Hepatocyte (in vitro differentiated cells): Measurements from ENCODE around the gene CCL3. TPM values are rescaled to one million over a fixed set of nuclear protein-coding genes. Genes with fewer than 3 reads are reported as not detected.

Source experiments
- DNase-seq: peaks from one replicate; pipeline ENCODE4 v3.0.0-alpha.2; 2016; ENCODE audit warnings: low spot score
- H2AFZ ChIP-seq: fragments of 200-600 bp; sonication (generic); 2 replicates; pipeline ENCODE4 v1.6.0; 2016; ENCODE audit warnings: antibody characterized with exemption, mild to moderate bottlenecking
- H3K27ac ChIP-seq: fragments of 200-600 bp; sonication (generic); 2 replicates; pipeline ENCODE4 v1.5.1; 2016; ENCODE audit warnings: mild to moderate bottlenecking
- H3K27me3 ChIP-seq: fragments of 200-600 bp; sonication (generic); 2 replicates; pipeline ENCODE4 v1.6.1; 2016
- H3K36me3 ChIP-seq: fragments of 200-600 bp; sonication (generic); replicated peaks from 2 replicates; pipeline ENCODE4 v1.5.1; 2016; ENCODE audit warnings: low read depth; ENCODE audit not compliant: insufficient read depth
- H3K4me1 ChIP-seq: fragments of 200-600 bp; sonication (generic); 2 replicates; pipeline ENCODE4 v1.5.1; 2016; ENCODE audit warnings: mild to moderate bottlenecking, moderate library complexity; ENCODE audit not compliant: insufficient read depth
- H3K4me2 ChIP-seq: fragments of 200-600 bp; sonication (generic); 2 replicates; pipeline ENCODE4 v1.6.0; 2016
- H3K4me3 ChIP-seq: fragments of 200-600 bp; sonication (generic); 2 replicates; pipeline ENCODE4 v1.5.1; 2016; ENCODE audit warnings: mild to moderate bottlenecking
- H3K79me2 ChIP-seq: fragments of 200-600 bp; sonication (generic); 2 replicates; pipeline ENCODE4 v1.6.0; 2017; ENCODE audit warnings: mild to moderate bottlenecking
- H3K9me2 ChIP-seq: fragments of 200-600 bp; sonication (generic); replicated peaks from 2 replicates; pipeline ENCODE4 v1.6.0; 2017; ENCODE audit warnings: mild to moderate bottlenecking; ENCODE audit not compliant: insufficient read depth
- H3K9me3 ChIP-seq: fragments of 200-600 bp; sonication (generic); 2 replicates; pipeline ENCODE4 v1.5.1; 2016; ENCODE audit warnings: low read depth, mild to moderate bottlenecking
- H4K20me1 ChIP-seq: fragments of 200-600 bp; sonication (generic); 2 replicates; pipeline ENCODE4 v1.6.0; 2016; ENCODE audit warnings: mild to moderate bottlenecking; ENCODE audit not compliant: insufficient read depth, poor library complexity, severe bottlenecking
- EZH2 ChIP-seq: fragments of 200-600 bp; sonication (generic); IDR thresholded peaks from 2 replicates; pipeline ENCODE4 v1.6.1; 2016; ENCODE audit warnings: antibody characterized with exemption, mild to moderate bottlenecking, borderline replicate concordance
- EZH2phosphoT487 ChIP-seq: fragments of 200-600 bp; sonication (generic); IDR thresholded peaks from one replicate; pipeline ENCODE4 v1.6.1; 2018; ENCODE audit warnings: antibody characterized with exemption, mild to moderate bottlenecking, low read depth, moderate library complexity; ENCODE audit not compliant: unreplicated experiment, severe bottlenecking
- WGBS: methylation state at CpG from one replicate; pipeline ENCODE4 v1.1.6; 2016; ENCODE audit warnings: low lambda C conversion rate; ENCODE audit errors: missing lambda C conversion rate; 5-methylcytosine and 5-hydroxymethylcytosine counted together
- polyA plus RNA-seq: library from polyadenylated mRNA; unstranded; fragments of >200 nt; fragmentation: Nextera tagmentation; extraction: Ambion mirVana; gene quantifications from 2 replicates; pipeline ENCODE4 v1.2.1, GENCODE V29; 2016
- small RNA-seq: library from RNA; depleted of rRNA; stranded (forward); fragments of <200 nt; gene quantifications from one replicate; pipeline ENCODE3, GENCODE V24; 2014
- total RNA-seq: library from RNA; depleted of rRNA; stranded (reverse); fragments of >200 nt; gene quantifications from 2 replicates; pipeline ENCODE4 v1.2.3, GENCODE V29; 2014
- TF ChIP-seq, protein P1 (sequence below): fragments of 200-600 bp; sonication (generic); IDR thresholded peaks from 2 replicates; pipeline ENCODE4 v1.5.1; 2016; ENCODE audit warnings: antibody characterized with exemption, mild to moderate bottlenecking; ENCODE audit not compliant: poor library complexity

Gene CCL3
- total and polyA plus RNA-seq, 2 experiments from 2014 or later: 12.7 to 22.2 TPM

GRCh38 chr17:36055171-36055570 lies 34.8 kb downstream of the CCL3 start:
- H3K9me2 ChIP-seq: no peaks in the 10 kb centered on the region
- no peaks in the 10 kb centered on the region for H3K9me3 ChIP-seq
- H3K79me2 ChIP-seq: no peaks in the 10 kb centered on the region
- TF ChIP-seq EZH2phosphoT487 (no peak), EZH2 (no peak)
- TF ChIP-seq, protein P1, sequence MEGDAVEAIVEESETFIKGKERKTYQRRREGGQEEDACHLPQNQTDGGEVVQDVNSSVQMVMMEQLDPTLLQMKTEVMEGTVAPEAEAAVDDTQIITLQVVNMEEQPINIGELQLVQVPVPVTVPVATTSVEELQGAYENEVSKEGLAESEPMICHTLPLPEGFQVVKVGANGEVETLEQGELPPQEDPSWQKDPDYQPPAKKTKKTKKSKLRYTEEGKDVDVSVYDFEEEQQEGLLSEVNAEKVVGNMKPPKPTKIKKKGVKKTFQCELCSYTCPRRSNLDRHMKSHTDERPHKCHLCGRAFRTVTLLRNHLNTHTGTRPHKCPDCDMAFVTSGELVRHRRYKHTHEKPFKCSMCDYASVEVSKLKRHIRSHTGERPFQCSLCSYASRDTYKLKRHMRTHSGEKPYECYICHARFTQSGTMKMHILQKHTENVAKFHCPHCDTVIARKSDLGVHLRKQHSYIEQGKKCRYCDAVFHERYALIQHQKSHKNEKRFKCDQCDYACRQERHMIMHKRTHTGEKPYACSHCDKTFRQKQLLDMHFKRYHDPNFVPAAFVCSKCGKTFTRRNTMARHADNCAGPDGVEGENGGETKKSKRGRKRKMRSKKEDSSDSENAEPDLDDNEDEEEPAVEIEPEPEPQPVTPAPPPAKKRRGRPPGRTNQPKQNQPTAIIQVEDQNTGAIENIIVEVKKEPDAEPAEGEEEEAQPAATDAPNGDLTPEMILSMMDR: no peak
- H3K27me3 ChIP-seq: no peaks in the 10 kb centered on the region
- H2AFZ ChIP-seq: no peak overlapping the region
- H3K27ac ChIP-seq: no peak overlapping the region
- H4K20me1 ChIP-seq: no peaks in the 10 kb centered on the region
- no peaks in the 10 kb centered on the region for H3K36me3 ChIP-seq
- DNase-seq: no peak
- no peak overlapping the region for H3K4me2 ChIP-seq
- WGBS: 90% methylated on average over 2 of the region's 2 CpGs
- H3K4me1 ChIP-seq: no peaks in the 10 kb centered on the region
- H3K4me3 ChIP-seq: no peak overlapping the region

GRCh38 chr17:36049643-36050042 lies 40.3 kb downstream of the CCL3 start:
- H3K4me2 ChIP-seq: no peak overlapping the region
- H3K4me1 ChIP-seq: no peaks in the 10 kb centered on the region
- H3K27ac ChIP-seq: no peak overlapping the region
- no peaks in the 10 kb centered on the region for H3K9me3 ChIP-seq
- H3K36me3 ChIP-seq: no peaks in the 10 kb centered on the region
- H3K27me3 ChIP-seq: no peaks in the 10 kb centered on the region
- H3K79me2 ChIP-seq: no peaks in the 10 kb centered on the region
- no peaks in the 10 kb centered on the region for H4K20me1 ChIP-seq
- no peak for TF ChIP-seq EZH2
- TF ChIP-seq, protein P1: no peak
- no peak for TF ChIP-seq EZH2phosphoT487
- 95% methylated on average over 2 of the region's 2 CpGs for WGBS
- no peaks in the 10 kb centered on the region for H3K9me2 ChIP-seq
- H2AFZ ChIP-seq: no peak overlapping the region
- DNase-seq: no peak
- no peak overlapping the region for H3K4me3 ChIP-seq

- Histone ChIP-seq H3K36me3 (no peaks in the 10 kb centered on the region), H3K4me3 (no peak overlapping the region)
- TF ChIP-seq, protein P1: no peak
- TF ChIP-seq EZH2 (no peak), EZH2phosphoT487 (no peak)
These were observed 41.9 kb downstream of the CCL3 start for GRCh38 chr17:36048066-36048465.

More at GRCh38 chr17:36048066-36048465, 41.9 kb downstream of the CCL3 start:
- H3K4me2 ChIP-seq: no peak overlapping the region
- no peaks in the 10 kb centered on the region for H3K9me2 ChIP-seq
- no peaks in the 10 kb centered on the region for H3K79me2 ChIP-seq
- 77% methylated on average over 2 of the region's 2 CpGs for WGBS
- no peaks in the 10 kb centered on the region for H4K20me1 ChIP-seq
- H3K27me3 ChIP-seq: no peaks in the 10 kb centered on the region
- H3K27ac ChIP-seq: no peak overlapping the region
- no peak for DNase-seq
- no peak overlapping the region for H2AFZ ChIP-seq
- no peaks in the 10 kb centered on the region for H3K4me1 ChIP-seq
- H3K9me3 ChIP-seq: no peaks in the 10 kb centered on the region

Small RNA genes lying within 50 kb of the gene (small RNA-seq; reads per million reads assigned to genes)
- not detected for gene RN7SL301P

Other genes starting within 250 kb of the CCL3 start
- gene HEATR9, start 221.3 kb downstream of the CCL3 start, total RNA-seq: not detected in 2 replicates
- not detected in 2 replicates for gene HEATR9, start 221.3 kb downstream of the CCL3 start, polyA plus RNA-seq
- gene CCL5, start 209.8 kb downstream of the CCL3 start, total RNA-seq: 0.72 and 1.4 TPM in 2 replicates
- gene CCL5, start 209.8 kb downstream of the CCL3 start, polyA plus RNA-seq: 0.54 and 1.1 TPM in 2 replicates
- 0.80 and 0.87 TPM in 2 replicates for gene RDM1, start 159.4 kb downstream of the CCL3 start, total RNA-seq
- 2.1 TPM in 1 of 2 replicates, not detected in the other for gene RDM1, start 159.4 kb downstream of the CCL3 start, polyA plus RNA-seq
- not detected in 2 replicates for gene LYZL6, start 146.4 kb downstream of the CCL3 start, total RNA-seq
- not detected in 2 replicates for gene LYZL6, start 146.4 kb downstream of the CCL3 start, polyA plus RNA-seq
- gene CCL16, start 108.6 kb downstream of the CCL3 start, total RNA-seq: not detected in 2 replicates
- gene CCL16, start 108.6 kb downstream of the CCL3 start, polyA plus RNA-seq: not detected in 2 replicates
- gene CCL14, start 103.4 kb downstream of the CCL3 start, total RNA-seq: 0.27 and 1.5 TPM in 2 replicates
- 0.56 and 1.7 TPM in 2 replicates for gene CCL14, start 103.4 kb downstream of the CCL3 start, polyA plus RNA-seq
- gene CCL15, start 88.6 kb downstream of the CCL3 start, total RNA-seq: 32.0 and 40.1 TPM in 2 replicates
- 39.0 and 42.2 TPM in 2 replicates for gene CCL15, start 88.6 kb downstream of the CCL3 start, polyA plus RNA-seq
- gene CCL23, start 72.2 kb downstream of the CCL3 start, total RNA-seq: not detected in 2 replicates
- not detected in 2 replicates for gene CCL23, start 72.2 kb downstream of the CCL3 start, polyA plus RNA-seq
- gene CCL18, start 25.9 kb downstream of the CCL3 start, total RNA-seq: 1.5 and 3.6 TPM in 2 replicates
- 10.2 and 17.6 TPM in 2 replicates for gene CCL18, start 25.9 kb downstream of the CCL3 start, polyA plus RNA-seq
- gene CCL4, start 13.7 kb upstream of the CCL3 start, total RNA-seq: 1.8 and 5.8 TPM in 2 replicates
- 9.4 and 21.1 TPM in 2 replicates for gene CCL4, start 13.7 kb upstream of the CCL3 start, polyA plus RNA-seq
- 2.0 TPM in 1 of 2 replicates, not detected in the other for gene TBC1D3B, start 86.5 kb upstream of the CCL3 start, total RNA-seq
- gene TBC1D3B, start 86.5 kb upstream of the CCL3 start, polyA plus RNA-seq: 4.7 and 7.8 TPM in 2 replicates
- gene CCL3L1, start 106.6 kb upstream of the CCL3 start, total RNA-seq: 4.6 and 5.7 TPM in 2 replicates
- gene CCL3L1, start 106.6 kb upstream of the CCL3 start, polyA plus RNA-seq: 7.1 and 9.6 TPM in 2 replicates
- gene CCL4L2, start 120.9 kb upstream of the CCL3 start, total RNA-seq: 12.2 and 12.8 TPM in 2 replicates
- gene CCL4L2, start 120.9 kb upstream of the CCL3 start, polyA plus RNA-seq: 20.8 and 78.8 TPM in 2 replicates
- not detected in 2 replicates for gene TBC1D3I, start 174.4 kb upstream of the CCL3 start, total RNA-seq
- 0.19 and 0.32 TPM in 2 replicates for gene TBC1D3I, start 174.4 kb upstream of the CCL3 start, polyA plus RNA-seq
- not detected in 2 replicates for gene TBC1D3G, start 233.7 kb upstream of the CCL3 start, total RNA-seq
- not detected in 2 replicates for gene TBC1D3G, start 233.7 kb upstream of the CCL3 start, polyA plus RNA-seq